ENCODE results near the gene CHODL. TPM values are rescaled to one million over a fixed set of nuclear protein-coding genes. Genes with fewer than 3 reads are reported as not detected.

CHODL gene
- total and polyA plus RNA-seq, 2 of the 4 experiments (the other 2 are of a cell fraction): under 0.01 TPM; not detected in 1

DNA sequence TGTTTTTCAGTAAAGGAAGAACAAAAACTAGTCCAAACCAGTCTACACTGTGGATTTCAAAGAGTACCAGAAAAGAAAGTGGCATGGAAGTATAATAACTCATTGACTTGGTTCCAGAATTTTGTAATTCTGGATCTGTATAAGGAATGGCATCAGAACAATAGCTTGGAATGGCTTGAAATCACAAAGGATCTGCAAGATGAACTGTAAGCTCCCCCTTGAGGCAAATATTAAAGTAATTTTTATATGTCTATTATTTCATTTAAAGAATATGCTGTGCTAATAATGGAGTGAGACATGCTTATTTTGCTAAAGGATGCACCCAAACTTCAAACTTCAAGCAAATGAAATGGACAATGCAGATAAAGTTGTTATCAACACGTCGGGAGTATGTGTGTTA, 21.3 kb downstream of the CHODL start:
- Histone ChIP-seq H3K23ac (ENCODE audit: low read depth, low read length) (no peak overlapping the region), H3K4me2 (ENCODE audit: low read depth, low read length) (no peak overlapping the region), H2AFZ (replicated peaks; ENCODE audit: low read length, poor library complexity) (no peak overlapping the region), H3K9me1 (ENCODE audit: insufficient read depth, low read length) (no peaks in the 10 kb centered on the region), H2BK5ac (ENCODE audit: low read depth, low read length, poor library complexity, severe bottlenecking) (no peak overlapping the region), H3K9ac (ENCODE audit: low read depth, low read length) (no peak overlapping the region), H3K27ac (ENCODE audit: insufficient read depth, low read length) (no peak overlapping the region), H3K14ac (replicated peaks; ENCODE audit: low read depth, low read length) (no peak overlapping the region), H3K4me1 (ENCODE audit: control insufficient read depth, insufficient read depth, low read length) (no peaks in the 10 kb centered on the region), H3K56ac (ENCODE audit: extremely low read depth, insufficient read depth, low read length) (no peak overlapping the region), H4K5ac (ENCODE audit: low read depth, low read length) (no peak overlapping the region), H2AK5ac (ENCODE audit: low read depth, low read length) (no peak overlapping the region), H3K27me3 (ENCODE audit: control insufficient read depth, insufficient read depth, low read length) (no peaks in the 10 kb centered on the region), H3K4ac (ENCODE audit: low read depth, low read length) (no peak overlapping the region), H2BK15ac (ENCODE audit: low read depth, low read length) (no peak overlapping the region), H2BK120ac (ENCODE audit: low read depth, low read length) (no peak overlapping the region), H2BK20ac (ENCODE audit: low read depth, low read length) (no peak overlapping the region), H3K18ac (ENCODE audit: low read depth, low read length) (no peak overlapping the region), H3K4me3 (ENCODE audit: insufficient read depth, low read depth, low read length) (no peak overlapping the region), H2AK9ac (replicated peaks; ENCODE audit: low read depth, low read length, poor library complexity) (no peak overlapping the region), H4K20me1 (ENCODE audit: insufficient read depth, low read length) (no peaks in the 10 kb centered on the region), H4K8ac (ENCODE audit: low read depth in 2 of 2, low read length in 2 of 2) (no peak overlapping the region), H4K91ac (ENCODE audit: insufficient read depth, low read depth, low read length) (no peak overlapping the region), H3K36me3 (ENCODE audit: control insufficient read depth, insufficient read depth, low read length) (no peaks in the 10 kb centered on the region), H3K9me3 (ENCODE audit: control insufficient read depth, insufficient read depth, low read length) (peaks cover 2% of the 10 kb centered on the region; the same call in 1 of the 2 replicates), H3K79me1 (ENCODE audit: low read depth in 1 of 2, low read length in 2 of 2) (no peaks in the 10 kb centered on the region)
- dilution Hi-C loops (cut with HindIII; ENCODE audit: low sequenced_read_pairs, unreplicated experiment): no loop called here
- ATAC-seq (ENCODE audit: low read depth) (no peak), DNase-seq (no peak)
- BruUV-seq (replicated peaks): no TSS peak
- in situ Hi-C loops (cut with MboI; ENCODE audit: low sequenced_read_pairs): no loop called here
- ChIA-PET POLR2A (ENCODE audit: unreplicated experiment) (no interaction called here), CTCF (interaction anchor here (1.0 kb wide), 1 partner anchor 16 kb away, joined by 3 read pairs; no protein-coding TSS in a partner anchor)
- TF ChIP-seq RCOR1 (IDR thresholded peaks at IDR 0.05; ENCODE audit: insufficient replicate concordance, low read length) (no peak), BHLHE40 (IDR thresholded peaks at IDR 0.05; ENCODE audit: low read depth, low read length) (no peak), FOS (IDR thresholded peaks at IDR 0.05; ENCODE audit: low read depth, low read length) (no peak), MAZ (IDR thresholded peaks at IDR 0.05; ENCODE audit: borderline replicate concordance, low read depth, low read length) (no peak), SMC3 (IDR thresholded peaks at IDR 0.05; ENCODE audit: low read depth, low read length) (no peak), POLR2A (IDR thresholded peaks at IDR 0.05; ENCODE audit: low read depth, low read length) (no peak), ELK1 (IDR thresholded peaks at IDR 0.05; ENCODE audit: borderline replicate concordance, low read depth, low read length) (no peak), MAFK (IDR thresholded peaks at IDR 0.05; ENCODE audit: low read depth, low read length) (no peak), NFE2L2 (IDR thresholded peaks at IDR 0.05; ENCODE audit: low read depth, low read length) (no peak), CHD1 (IDR thresholded peaks at IDR 0.05; ENCODE audit: low read depth, low read length) (no peak), CEBPB (IDR thresholded peaks at IDR 0.05; ENCODE audit: low read depth, low read length) (no peak), MXI1 (IDR thresholded peaks at IDR 0.05; ENCODE audit: borderline replicate concordance, low read depth, low read length) (no peak), RFX5 (IDR thresholded peaks at IDR 0.05; ENCODE audit: low read depth, low read length) (no peak), RAD21 (IDR thresholded peaks at IDR 0.05; ENCODE audit: low read length) (no peak)
- TF ChIP-seq, protein P1, sequence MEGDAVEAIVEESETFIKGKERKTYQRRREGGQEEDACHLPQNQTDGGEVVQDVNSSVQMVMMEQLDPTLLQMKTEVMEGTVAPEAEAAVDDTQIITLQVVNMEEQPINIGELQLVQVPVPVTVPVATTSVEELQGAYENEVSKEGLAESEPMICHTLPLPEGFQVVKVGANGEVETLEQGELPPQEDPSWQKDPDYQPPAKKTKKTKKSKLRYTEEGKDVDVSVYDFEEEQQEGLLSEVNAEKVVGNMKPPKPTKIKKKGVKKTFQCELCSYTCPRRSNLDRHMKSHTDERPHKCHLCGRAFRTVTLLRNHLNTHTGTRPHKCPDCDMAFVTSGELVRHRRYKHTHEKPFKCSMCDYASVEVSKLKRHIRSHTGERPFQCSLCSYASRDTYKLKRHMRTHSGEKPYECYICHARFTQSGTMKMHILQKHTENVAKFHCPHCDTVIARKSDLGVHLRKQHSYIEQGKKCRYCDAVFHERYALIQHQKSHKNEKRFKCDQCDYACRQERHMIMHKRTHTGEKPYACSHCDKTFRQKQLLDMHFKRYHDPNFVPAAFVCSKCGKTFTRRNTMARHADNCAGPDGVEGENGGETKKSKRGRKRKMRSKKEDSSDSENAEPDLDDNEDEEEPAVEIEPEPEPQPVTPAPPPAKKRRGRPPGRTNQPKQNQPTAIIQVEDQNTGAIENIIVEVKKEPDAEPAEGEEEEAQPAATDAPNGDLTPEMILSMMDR (conservative IDR thresholded peaks at IDR 0.05; ENCODE audit: low read depth, low read length): no peak
- TF ChIP-seq, protein P2, sequence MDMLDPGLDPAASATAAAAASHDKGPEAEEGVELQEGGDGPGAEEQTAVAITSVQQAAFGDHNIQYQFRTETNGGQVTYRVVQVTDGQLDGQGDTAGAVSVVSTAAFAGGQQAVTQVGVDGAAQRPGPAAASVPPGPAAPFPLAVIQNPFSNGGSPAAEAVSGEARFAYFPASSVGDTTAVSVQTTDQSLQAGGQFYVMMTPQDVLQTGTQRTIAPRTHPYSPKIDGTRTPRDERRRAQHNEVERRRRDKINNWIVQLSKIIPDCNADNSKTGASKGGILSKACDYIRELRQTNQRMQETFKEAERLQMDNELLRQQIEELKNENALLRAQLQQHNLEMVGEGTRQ (IDR thresholded peaks at IDR 0.05; ENCODE audit: low read depth, low read length): no peak
- intact Hi-C loops (cut with micrococcal nuclease): no loop called here
- no CpG with 5 or more reads among the region's 2 CpGs for WGBS, 2 experiments (ENCODE audit: extremely low coverage in 2 of 2, insufficient read length in 1 of 2)
